Suprapubic skin (tissue), 4 donors: Measurements from ENCODE around the gene CCDC73.

ENCODE experiments used
- EP300 ChIP-seq: sonication (generic); formaldehyde crosslinking; IDR thresholded peaks from one replicate; pipeline ENCODE4 v1.6.1; 2017; ENCODE audit warnings: antibody characterized with exemption
- POLR2A ChIP-seq, 2 donors: fragments of 450-650 bp; IDR thresholded peaks; one replicate each; pipeline ENCODE4 v1.6.1; 2017; ENCODE audit warnings: antibody characterized with exemption in 2 of 2, mild to moderate bottlenecking in 2 of 2, moderate library complexity in 2 of 2
- POLR2AphosphoS5 ChIP-seq, 3 donors: sonication (generic); formaldehyde crosslinking; IDR thresholded peaks; one replicate each; pipeline ENCODE4 v1.6.1; 2017; ENCODE audit warnings: antibody characterized with exemption in 3 of 3
- TF ChIP-seq, protein P1 (sequence below), 2 donors: fragments of 200-600 bp in 1 of 2; fragments of 450-650 bp in 1 of 2; sonication (generic) in 1 of 2; IDR thresholded peaks; one replicate each; pipeline ENCODE4 v1.5.1; 2016 to 2019; ENCODE audit warnings: antibody characterized with exemption in 2 of 2, mild to moderate bottlenecking in 1 of 2, moderate library complexity in 1 of 2

DNA sequence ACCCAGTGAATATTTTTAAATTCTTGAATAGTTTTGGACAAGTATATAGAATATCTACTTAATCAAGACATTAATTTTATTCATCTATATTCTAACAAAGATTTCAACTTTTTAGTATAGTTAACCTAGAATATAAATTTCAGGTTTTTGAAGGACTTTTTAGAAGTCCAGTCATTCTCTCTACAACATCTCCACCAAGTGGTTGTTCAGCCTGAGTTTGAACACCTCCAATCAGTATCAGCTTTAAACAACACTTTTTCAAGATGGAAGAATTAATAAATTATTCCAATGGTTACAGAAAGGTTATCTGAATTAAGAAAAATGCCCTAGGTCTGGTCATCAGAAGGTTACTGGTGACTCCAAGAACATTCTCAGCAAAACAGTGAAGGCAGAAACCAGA, 179.0 kb downstream of the CCDC73 start:
- TF ChIP-seq, protein P1, sequence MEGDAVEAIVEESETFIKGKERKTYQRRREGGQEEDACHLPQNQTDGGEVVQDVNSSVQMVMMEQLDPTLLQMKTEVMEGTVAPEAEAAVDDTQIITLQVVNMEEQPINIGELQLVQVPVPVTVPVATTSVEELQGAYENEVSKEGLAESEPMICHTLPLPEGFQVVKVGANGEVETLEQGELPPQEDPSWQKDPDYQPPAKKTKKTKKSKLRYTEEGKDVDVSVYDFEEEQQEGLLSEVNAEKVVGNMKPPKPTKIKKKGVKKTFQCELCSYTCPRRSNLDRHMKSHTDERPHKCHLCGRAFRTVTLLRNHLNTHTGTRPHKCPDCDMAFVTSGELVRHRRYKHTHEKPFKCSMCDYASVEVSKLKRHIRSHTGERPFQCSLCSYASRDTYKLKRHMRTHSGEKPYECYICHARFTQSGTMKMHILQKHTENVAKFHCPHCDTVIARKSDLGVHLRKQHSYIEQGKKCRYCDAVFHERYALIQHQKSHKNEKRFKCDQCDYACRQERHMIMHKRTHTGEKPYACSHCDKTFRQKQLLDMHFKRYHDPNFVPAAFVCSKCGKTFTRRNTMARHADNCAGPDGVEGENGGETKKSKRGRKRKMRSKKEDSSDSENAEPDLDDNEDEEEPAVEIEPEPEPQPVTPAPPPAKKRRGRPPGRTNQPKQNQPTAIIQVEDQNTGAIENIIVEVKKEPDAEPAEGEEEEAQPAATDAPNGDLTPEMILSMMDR (IDR thresholded peaks at IDR 0.05) = no peak
- no peak for TF ChIP-seq POLR2AphosphoS5 (IDR thresholded peaks at IDR 0.05)
- no peak for TF ChIP-seq POLR2A (IDR thresholded peaks at IDR 0.05)
- TF ChIP-seq EP300 = no peak
